ENCODE results near the gene SURF2. TPM values are rescaled to one million over a fixed set of nuclear protein-coding genes. Genes with fewer than 3 reads are reported as not detected.
"Not testable (repeated sequence)": the region's sequence is repeated elsewhere in the genome, so short reads cannot be mapped to it uniquely, and the experiment has no call there.

Gene SURF2
- polyA plus RNA-seq, 1 donor: 12.2 TPM

- peak; percentile 74 for DNase-seq (ENCODE audit: low read depth)
Measured at GRCh38 chr9:133375724-133376654, 19.6 kb downstream of the SURF2 start, which contains the start of the genes STKLD1 and SURF4. STKLD1 (plus strand) TSS chr9:133376366; CDS start chr9:133376474, 108 bp downstream. SURF4 (minus strand) TSS chr9:133376060; CDS start chr9:133375969, 91 bp downstream.

- not testable (repeated sequence) for DNase-seq (ENCODE audit: low read depth)
Measured at GRCh38 chr9:133377280-133377679, 20.9 kb downstream of the SURF2 start.

GRCh38 chr9:133377721-133378216 is 21.4 kb downstream of the SURF2 start:
- no peak for DNase-seq (ENCODE audit: low read depth)

GRCh38 chr9:133378408-133378962 is 22.1 kb downstream of the SURF2 start:
- no peak for DNase-seq (ENCODE audit: low read depth)

GRCh38 chr9:133379153-133380086 is 23.1 kb downstream of the SURF2 start:
- no peak for DNase-seq (ENCODE audit: low read depth)

GRCh38 chr9:133380734-133381133 is 24.4 kb downstream of the SURF2 start:
- DNase-seq (ENCODE audit: low read depth): no peak

- DNase-seq (ENCODE audit: low read depth): no peak
Measured at GRCh38 chr9:133382507-133383141, 26.3 kb downstream of the SURF2 start.

GRCh38 chr9:133383438-133383837 is 27.1 kb downstream of the SURF2 start:
- no peak for DNase-seq (ENCODE audit: low read depth)

GRCh38 chr9:133384736-133385321 is 28.5 kb downstream of the SURF2 start:
- no peak for DNase-seq (ENCODE audit: low read depth)

- no peak for DNase-seq (ENCODE audit: low read depth)
Measured at GRCh38 chr9:133385452-133385851, 29.1 kb downstream of the SURF2 start.

GRCh38 chr9:133386338-133386737 is 30.0 kb downstream of the SURF2 start:
- no peak for DNase-seq (ENCODE audit: low read depth)

- no peak for DNase-seq (ENCODE audit: low read depth)
Measured at GRCh38 chr9:133387680-133388079, 31.3 kb downstream of the SURF2 start.

- DNase-seq (ENCODE audit: low read depth): no peak
Measured at GRCh38 chr9:133389025-133389557, 32.7 kb downstream of the SURF2 start.

GRCh38 chr9:133389562-133389961 is 33.2 kb downstream of the SURF2 start:
- DNase-seq (ENCODE audit: low read depth): no peak

GRCh38 chr9:133390713-133391112 is 34.4 kb downstream of the SURF2 start:
- DNase-seq (ENCODE audit: low read depth): no peak

GRCh38 chr9:133391449-133391848 is 35.1 kb downstream of the SURF2 start:
- not testable (repeated sequence) for DNase-seq (ENCODE audit: low read depth)

- DNase-seq (ENCODE audit: low read depth): not testable (repeated sequence)
Measured at GRCh38 chr9:133392308-133392707, 36.0 kb downstream of the SURF2 start.

GRCh38 chr9:133393399-133393798 is 37.0 kb downstream of the SURF2 start:
- no peak for DNase-seq (ENCODE audit: low read depth)

- DNase-seq (ENCODE audit: low read depth): no peak
Measured at GRCh38 chr9:133394687-133395271, 38.4 kb downstream of the SURF2 start.

GRCh38 chr9:133396952-133397351 is 40.6 kb downstream of the SURF2 start:
- DNase-seq (ENCODE audit: low read depth): no peak
